ENCODE measurements around the gene INSL3. TPM values are rescaled to one million over a fixed set of nuclear protein-coding genes. Genes with fewer than 3 reads are reported as not detected.
A peak's percentile ranks its signal among the peaks of the same experiment; 100 is the strongest.

The INSL3 gene
- polyA plus RNA-seq, 1 experiment: not detected

- CTCF ChIA-PET: interaction anchor here (0.5 to 0.6 kb wide), 2 partner anchors 17 to 28 kb away, joined by 3 to 4 read pairs; partner anchors contain the start of gene JAK3
- POLR2A ChIA-PET: interaction anchor here (0.9 kb wide), 1 partner anchor 29 kb away, joined by 6 read pairs; the partner anchor contains the start of gene RPL18A
Observed at GRCh38 chr19:17830567-17831418, 9.5 kb upstream of the INSL3 start.

GRCh38 chr19:17829855-17830566 is 8.7 kb upstream of the INSL3 start:
- DNase-seq (ENCODE audit: low read depth, low spot score): no peak
- H3K9me3 ChIP-seq (ENCODE audit: control insufficient read depth, insufficient read depth, low read length): peaks cover 6% of the 10 kb centered on the region; the same call in 1 of the 2 replicates
- peaks cover 7% of the 10 kb centered on the region for H3K27me3 ChIP-seq (ENCODE audit: control insufficient read depth, insufficient read depth, low read length)
- CTCF ChIA-PET: interaction anchor here (0.6 kb wide), 1 partner anchor 29 kb away, joined by 3 read pairs; no protein-coding TSS in a partner anchor
- TF ChIP-seq CTCF (IDR thresholded peaks at IDR 0.05; ENCODE audit: low read depth, low read length): no peak
- POLR2A ChIA-PET: interaction anchor here (0.7 kb wide), 1 partner anchor 110 kb away, joined by 5 read pairs; the partner anchor contains the start of gene MAP1S
- H3K27ac ChIP-seq (ENCODE audit: low read depth, low read length): no peak overlapping the region
- H3K4me3 ChIP-seq (ENCODE audit: low read depth, low read length): peak overlapping the region; percentile 37

More at GRCh38 chr19:17830567-17831418, 9.5 kb upstream of the INSL3 start:
- Histone ChIP-seq H3K27me3 (ENCODE audit: control insufficient read depth, insufficient read depth, low read length) (peaks cover 2% of the 10 kb centered on the region), H3K9me3 (ENCODE audit: control insufficient read depth, insufficient read depth, low read length) (peaks cover 6% of the 10 kb centered on the region; the same call in 1 of the 2 replicates), H3K4me3 (ENCODE audit: low read depth, low read length) (peak overlapping the region; percentile 45), H3K27ac (ENCODE audit: low read depth, low read length) (no peak overlapping the region)
- TF ChIP-seq CTCF (IDR thresholded peaks at IDR 0.05; ENCODE audit: low read depth, low read length): no peak
- DNase-seq (ENCODE audit: low read depth, low spot score): no peak

GRCh38 chr19:17826508-17827056 is 5.3 kb upstream of the INSL3 start:
- Histone ChIP-seq H3K4me3 (ENCODE audit: low read depth, low read length) (no peak overlapping the region), H3K27me3 (ENCODE audit: control insufficient read depth, insufficient read depth, low read length) (peaks cover 20% of the 10 kb centered on the region), H3K9me3 (ENCODE audit: control insufficient read depth, insufficient read depth, low read length) (peaks cover 6% of the 10 kb centered on the region; the same call in 1 of the 2 replicates), H3K27ac (ENCODE audit: low read depth, low read length) (no peak overlapping the region)
- CTCF ChIA-PET: no interaction called here
- TF ChIP-seq CTCF (IDR thresholded peaks at IDR 0.05; ENCODE audit: low read depth, low read length): no peak
- POLR2A ChIA-PET: no interaction called here
- no peak for DNase-seq (ENCODE audit: low read depth, low spot score)

- POLR2A ChIA-PET: no interaction called here
- Histone ChIP-seq H3K27ac (ENCODE audit: low read depth, low read length) (no peak overlapping the region), H3K9me3 (ENCODE audit: control insufficient read depth, insufficient read depth, low read length) (no peaks in the 10 kb centered on the region), H3K27me3 (ENCODE audit: control insufficient read depth, insufficient read depth, low read length) (peaks cover 19% of the 10 kb centered on the region), H3K4me3 (ENCODE audit: low read depth, low read length) (no peak overlapping the region)
- no peak for TF ChIP-seq CTCF (IDR thresholded peaks at IDR 0.05; ENCODE audit: low read depth, low read length)
- DNase-seq (ENCODE audit: low read depth, low spot score): no peak
- CTCF ChIA-PET: no interaction called here
Observed at GRCh38 chr19:17824339-17824738, 3.0 kb upstream of the INSL3 start.
